C1 segment of cervical spinal cord (tissue), 14 donors: ENCODE measurements around the gene MPZL3.
A peak's percentile ranks its signal among the peaks of the same experiment; 100 is the strongest.

Source experiments
- DNase-seq, 14 donors: peaks; one replicate each; lab custom pipeline; 2025; lab: John Stamatoyannopoulos, UW

MPZL3 gene

DNA sequence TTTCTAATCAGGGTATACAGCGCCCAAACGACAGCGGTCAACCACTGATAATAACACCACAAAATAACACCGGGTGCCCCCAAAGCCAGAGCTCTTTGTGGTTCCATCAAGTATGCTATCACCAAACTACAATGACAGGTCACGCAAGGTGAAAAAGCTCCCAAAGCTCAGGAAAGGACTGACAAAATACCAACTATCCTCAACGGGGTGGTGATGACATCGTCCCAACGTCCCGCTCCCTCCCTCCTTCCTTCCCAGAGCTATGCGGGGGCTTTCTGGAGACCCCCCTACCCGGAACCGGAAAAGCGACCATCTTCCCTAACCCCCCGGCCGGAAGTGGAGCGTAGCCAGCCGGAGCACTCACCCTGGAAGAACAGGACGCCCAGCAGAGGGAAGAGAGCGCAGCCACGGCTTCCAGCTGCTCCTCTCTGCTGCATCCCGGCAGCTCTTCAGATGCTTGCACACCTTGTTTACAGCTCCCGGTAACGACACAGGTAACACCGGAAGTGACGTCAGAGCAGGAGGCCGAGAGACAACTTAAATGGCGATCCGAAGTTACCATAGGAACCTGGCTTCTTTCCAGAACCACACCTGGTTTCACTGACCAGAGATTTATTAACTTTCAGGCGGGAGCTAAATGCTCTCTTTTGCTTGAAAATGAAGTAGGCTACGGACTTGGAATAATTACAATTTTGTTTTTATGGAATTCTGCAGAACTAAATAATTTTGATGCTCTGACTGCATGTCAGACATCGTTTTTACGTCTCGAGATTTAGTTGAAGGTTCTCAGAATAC, at the start of gene MPZL3:
TSS of gene MPZL3 (minus strand) at position 508 of the 795 bp plus-strand sequence. CDS start at position 437, 71 bp downstream.
- peak in 12 of 14 donors; percentile 13 to 89 (median 40) for DNase-seq

GRCh38 chr11:118301600-118302195, 49.5 kb upstream of the MPZL3 start:
- no peak for DNase-seq

DNA sequence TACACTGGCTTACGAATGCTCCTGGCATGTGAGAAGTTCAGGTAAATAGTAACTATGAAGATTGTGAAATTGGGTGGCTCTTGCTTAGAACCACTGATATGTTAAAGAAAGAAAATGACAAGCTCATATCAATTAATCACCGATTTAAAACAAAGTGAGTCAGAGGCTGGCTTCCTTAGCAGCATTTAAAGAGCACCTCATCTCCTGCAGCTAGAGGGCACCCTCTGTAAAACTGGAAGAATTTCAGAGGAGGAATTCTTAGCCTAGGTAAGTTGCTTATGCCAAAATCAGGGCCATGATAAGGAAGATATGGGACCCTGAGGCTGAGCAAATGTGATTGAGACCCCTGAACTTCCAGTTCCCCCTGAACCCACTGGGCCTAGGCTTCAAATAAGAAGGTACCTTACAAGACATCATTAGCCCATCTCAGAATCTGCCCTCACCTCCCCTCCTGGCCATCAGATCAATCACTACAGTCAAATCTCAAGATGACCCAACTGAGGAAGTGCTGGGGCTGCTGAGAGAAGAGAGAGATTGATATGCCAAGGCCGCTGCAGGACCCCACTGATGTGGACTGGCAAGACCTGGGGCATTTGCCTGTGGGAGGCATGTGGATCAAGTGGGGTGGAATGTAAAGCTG, 43.8 kb upstream of the MPZL3 start:
- DNase-seq: no peak

- DNase-seq: no peak
Observed at GRCh38 chr11:118295199-118295598, 43.0 kb upstream of the MPZL3 start.

DNA sequence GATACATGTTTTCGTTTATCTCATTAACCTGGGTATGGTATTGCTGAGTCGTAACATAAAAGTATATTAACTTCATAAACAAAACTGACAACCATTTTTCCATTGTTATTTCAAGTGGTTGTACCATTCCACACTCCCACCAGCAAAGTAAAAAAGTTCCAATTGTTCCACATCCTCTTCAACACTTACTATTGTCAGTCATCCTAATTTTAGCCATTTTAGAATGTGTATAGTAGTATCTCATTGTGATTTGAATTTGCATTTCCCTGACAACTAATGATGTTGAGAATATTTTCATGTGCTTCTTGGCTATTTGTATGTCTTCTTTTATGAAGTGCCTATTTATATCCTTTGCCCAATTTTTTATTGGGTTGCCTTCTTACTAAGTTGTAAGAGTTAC, 41.9 kb upstream of the MPZL3 start:
- no peak for DNase-seq

DNA sequence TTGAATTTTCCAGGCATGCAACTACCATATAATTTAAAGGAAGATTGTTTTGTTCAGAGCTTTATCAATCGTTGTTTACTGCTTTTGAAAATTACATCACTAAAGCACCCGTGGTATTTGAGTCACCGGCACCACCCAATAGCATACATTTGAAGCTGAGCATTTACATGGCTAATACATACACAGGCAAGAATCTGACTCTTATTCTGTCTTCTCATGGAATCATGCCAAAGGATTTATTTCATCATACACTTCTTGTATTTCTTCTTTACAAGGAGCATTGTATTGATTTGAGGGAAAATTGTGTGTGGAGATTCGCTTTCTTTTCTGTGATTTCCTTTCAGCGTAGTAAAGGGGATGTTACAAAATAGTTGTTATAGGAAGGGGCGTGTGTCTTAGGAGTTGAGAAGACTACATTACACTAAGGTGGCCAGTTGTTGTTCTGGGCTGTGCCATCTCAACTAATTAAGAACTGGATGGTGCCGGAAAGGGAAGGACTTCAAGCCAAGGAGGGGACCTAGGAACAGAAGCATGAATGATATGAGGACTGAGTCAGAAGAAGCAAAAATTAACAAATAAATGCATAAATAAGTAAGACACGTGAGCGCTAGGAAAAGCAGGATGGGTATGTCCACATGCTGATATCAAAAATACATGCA, 39.4 kb upstream of the MPZL3 start:
- DNase-seq: no peak

- DNase-seq: no peak
Observed at GRCh38 chr11:118290923-118291322, 38.8 kb upstream of the MPZL3 start.

GRCh38 chr11:118289401-118289800, 37.2 kb upstream of the MPZL3 start:
- no peak for DNase-seq

- DNase-seq: no peak
Observed at GRCh38 chr11:118287006-118287405, 34.8 kb upstream of the MPZL3 start.

DNA sequence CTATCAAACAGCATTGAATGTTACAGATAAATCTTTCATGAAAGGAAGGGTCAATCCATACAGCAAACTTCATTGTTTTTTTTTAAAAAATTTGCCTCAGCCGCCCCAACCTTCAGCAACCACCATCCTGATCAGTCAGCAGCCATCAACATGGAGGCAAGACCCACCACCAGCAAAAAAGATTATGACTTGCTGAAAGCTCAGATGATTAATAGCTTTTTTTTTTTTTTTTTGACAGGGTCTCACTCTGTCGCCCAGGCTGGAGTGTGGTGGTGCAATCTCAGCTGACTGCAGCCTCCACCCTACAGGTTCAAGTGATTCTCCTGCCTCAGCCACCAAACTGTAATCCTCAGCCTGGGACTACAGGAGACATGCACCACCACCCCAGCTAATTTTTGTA, 34.4 kb upstream of the MPZL3 start:
- DNase-seq: no peak

DNA sequence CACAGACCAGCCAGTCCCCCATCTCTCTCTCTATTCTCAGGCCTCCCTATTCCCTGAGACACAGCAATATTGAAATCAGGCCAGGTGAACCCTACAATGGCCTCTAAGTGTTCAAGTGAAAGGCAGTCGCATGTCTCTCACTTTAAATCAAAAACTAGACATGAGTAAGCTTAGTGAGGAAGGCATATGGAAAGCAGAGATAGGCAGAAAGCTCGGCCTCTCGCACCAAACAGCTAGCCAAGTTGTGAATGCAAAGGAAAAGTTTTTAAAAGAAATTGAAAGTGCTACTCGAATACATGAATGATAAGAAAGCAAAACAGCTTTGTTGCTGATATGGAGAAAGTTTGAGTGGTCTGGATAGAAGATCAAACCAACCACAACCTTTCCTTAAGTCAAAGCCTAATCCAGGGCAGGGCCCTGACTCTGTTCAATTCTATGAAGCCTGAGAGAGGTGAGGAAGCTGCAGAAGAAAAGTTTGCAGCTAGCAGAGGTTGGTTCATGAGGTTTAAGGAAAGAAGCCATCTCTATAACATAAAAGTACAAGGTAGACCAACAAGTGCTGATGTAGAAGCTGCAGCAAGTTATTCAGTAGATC, 31.7 kb upstream of the MPZL3 start:
- no peak for DNase-seq

- no peak for DNase-seq
Observed at GRCh38 chr11:118283037-118283636, 31.0 kb upstream of the MPZL3 start.

GRCh38 chr11:118282606-118283005, 30.4 kb upstream of the MPZL3 start:
- no peak for DNase-seq

GRCh38 chr11:118281284-118281683, 29.1 kb upstream of the MPZL3 start:
- DNase-seq: no peak

GRCh38 chr11:118277312-118277711, 25.1 kb upstream of the MPZL3 start:
- no peak for DNase-seq

GRCh38 chr11:118276422-118276821, 24.3 kb upstream of the MPZL3 start:
- no peak for DNase-seq

DNA sequence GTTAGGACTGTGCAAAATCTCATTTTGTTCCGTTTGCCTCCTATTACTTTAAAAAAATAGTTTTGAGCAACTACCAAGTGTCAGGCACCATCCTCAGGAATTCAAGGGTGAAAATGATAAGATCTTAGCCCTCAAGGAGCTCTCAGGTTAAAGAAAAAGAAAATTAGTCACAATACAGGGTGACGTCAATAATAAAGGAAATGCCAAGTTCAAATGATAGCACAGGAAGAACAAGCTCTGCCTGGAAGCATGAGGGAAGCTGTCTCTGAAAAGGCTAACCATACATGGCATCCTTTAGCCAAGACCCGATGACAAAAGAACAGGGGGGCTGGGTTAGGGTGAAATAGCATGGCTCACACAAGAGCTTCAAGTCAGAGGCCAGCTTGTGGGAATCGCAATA, 23.0 kb upstream of the MPZL3 start:
- DNase-seq: no peak

- no peak for DNase-seq
Observed at GRCh38 chr11:118274186-118274585, 22.0 kb upstream of the MPZL3 start.

DNA sequence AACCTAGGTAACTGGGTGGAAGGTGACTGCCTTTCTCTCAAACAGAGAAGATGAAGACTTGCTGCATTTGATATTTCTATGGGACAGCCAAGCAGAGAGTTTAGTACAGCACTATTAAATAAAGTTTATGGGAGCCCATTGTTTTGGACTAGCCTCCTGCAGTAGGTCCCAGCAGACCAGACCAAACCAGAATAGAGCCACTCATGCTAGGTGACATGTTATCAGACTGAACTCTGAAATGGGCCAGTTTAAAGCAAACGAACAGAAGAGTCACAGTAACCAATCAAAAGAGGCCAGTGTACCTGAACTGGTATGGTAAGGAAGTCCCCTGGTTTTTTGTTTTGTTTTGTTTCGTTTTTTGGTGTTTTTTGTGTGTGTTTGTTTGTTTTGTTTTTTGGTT, 19.8 kb upstream of the MPZL3 start:
- DNase-seq: no peak

- DNase-seq: no peak
Observed at GRCh38 chr11:118267486-118267885, 15.3 kb upstream of the MPZL3 start.

- no peak for DNase-seq
Observed at GRCh38 chr11:118265954-118266353, 13.8 kb upstream of the MPZL3 start.
